HUES64 (cell line): ENCODE results near the gene ADARB2.

ENCODE experiments used
- H3K27ac ChIP-seq: 2 replicates; pipeline ENCODE4 v1.7.0; 2013; ENCODE audit warnings: low read depth, low read length, inconsistent platforms
- H3K27me3 ChIP-seq: 2 replicates; pipeline ENCODE4 v1.6.1; 2013; ENCODE audit warnings: mild to moderate bottlenecking, low read length; ENCODE audit not compliant: insufficient read depth
- H3K36me3 ChIP-seq: 2 replicates; pipeline ENCODE4 v1.6.1; 2013; ENCODE audit warnings: mild to moderate bottlenecking, low read length; ENCODE audit not compliant: insufficient read depth
- H3K4me1 ChIP-seq: 2 replicates; pipeline ENCODE4 v1.6.1; 2013; ENCODE audit warnings: mild to moderate bottlenecking, low read length, moderate library complexity; ENCODE audit not compliant: insufficient read depth
- H3K4me3 ChIP-seq: 2 replicates; pipeline ENCODE4 v1.5.1; 2013; ENCODE audit warnings: mild to moderate bottlenecking, low read length, moderate library complexity
- H3K9ac ChIP-seq: 2 replicates; pipeline ENCODE4 v1.6.1; 2013; ENCODE audit warnings: mild to moderate bottlenecking, low read depth, low read length
- H3K9me3 ChIP-seq: 2 replicates; pipeline ENCODE4 v1.6.1; 2013; ENCODE audit warnings: low read depth, low read length; ENCODE audit not compliant: insufficient read depth
- WGBS: fragments of 150-250, 120-280 bp; methylation state at CpG from one replicate; pipeline ENCODE4 v1.1.7; 2013; ENCODE audit warnings: missing lambda C conversion rate; 5-methylcytosine and 5-hydroxymethylcytosine counted together

ADARB2 gene

GRCh38 chr10:1154531-1155295 lies 582.6 kb downstream of the ADARB2 start:
- no peaks in the 10 kb centered on the region for H3K27me3 ChIP-seq
- no peaks in the 10 kb centered on the region for H3K36me3 ChIP-seq
- WGBS = 90% methylated on average over 8 of the region's 9 CpGs

GRCh38 chr10:1153805-1154351 lies 583.4 kb downstream of the ADARB2 start:
- Histone ChIP-seq H3K4me3 (no peak overlapping the region), H3K27me3 (no peaks in the 10 kb centered on the region), H3K9ac (no peak overlapping the region), H3K36me3 (no peaks in the 10 kb centered on the region), H3K4me1 (no peaks in the 10 kb centered on the region), H3K27ac (no peak overlapping the region), H3K9me3 (no peaks in the 10 kb centered on the region)
- WGBS = 70% methylated on average over 20 of the region's 20 CpGs

More at GRCh38 chr10:1154531-1155295, 582.6 kb downstream of the ADARB2 start:
- H3K27ac ChIP-seq = no peak overlapping the region
- H3K4me1 ChIP-seq = no peaks in the 10 kb centered on the region
- no peak overlapping the region for H3K4me3 ChIP-seq
- H3K9me3 ChIP-seq = no peaks in the 10 kb centered on the region
- no peak overlapping the region for H3K9ac ChIP-seq

GRCh38 chr10:1153251-1153763 lies 584.0 kb downstream of the ADARB2 start:
- Histone ChIP-seq H3K4me3 (no peak overlapping the region), H3K36me3 (no peaks in the 10 kb centered on the region), H3K9ac (no peak overlapping the region), H3K4me1 (no peaks in the 10 kb centered on the region), H3K27ac (no peak overlapping the region), H3K9me3 (no peaks in the 10 kb centered on the region), H3K27me3 (no peaks in the 10 kb centered on the region)
- WGBS = 93% methylated on average over 6 of the region's 6 CpGs

GRCh38 chr10:1152386-1153250 lies 584.7 kb downstream of the ADARB2 start:
- Histone ChIP-seq H3K27ac (no peak overlapping the region), H3K9ac (no peak overlapping the region), H3K4me3 (no peak overlapping the region), H3K36me3 (no peaks in the 10 kb centered on the region), H3K4me1 (no peaks in the 10 kb centered on the region), H3K9me3 (no peaks in the 10 kb centered on the region), H3K27me3 (no peaks in the 10 kb centered on the region)
- 93% methylated on average over 32 of the region's 32 CpGs for WGBS

GRCh38 chr10:1151076-1152033 lies 586.0 kb downstream of the ADARB2 start:
- H3K27me3 ChIP-seq = no peaks in the 10 kb centered on the region
- H3K4me3 ChIP-seq = no peak overlapping the region
- no peaks in the 10 kb centered on the region for H3K4me1 ChIP-seq
- H3K36me3 ChIP-seq = no peaks in the 10 kb centered on the region
- 91% methylated on average over 15 of the region's 15 CpGs for WGBS
- no peaks in the 10 kb centered on the region for H3K9me3 ChIP-seq
- H3K27ac ChIP-seq = no peak overlapping the region
- no peak overlapping the region for H3K9ac ChIP-seq

- Histone ChIP-seq H3K9me3 (0 out of 2 replicates have a peak, but pooled peaks cover under 1% of the 10 kb centered on the region), H3K9ac (no peak overlapping the region), H3K36me3 (no peaks in the 10 kb centered on the region), H3K4me3 (no peak overlapping the region), H3K27ac (no peak overlapping the region), H3K4me1 (no peaks in the 10 kb centered on the region), H3K27me3 (no peaks in the 10 kb centered on the region)
- WGBS = 91% methylated on average over 13 of the region's 13 CpGs
These were observed 586.7 kb downstream of the ADARB2 start for GRCh38 chr10:1150638-1150955.

GRCh38 chr10:1149793-1150637 lies 587.3 kb downstream of the ADARB2 start:
- H3K9me3 ChIP-seq = peaks cover 5% of the 10 kb centered on the region; the same call in 1 of the 2 replicates
- WGBS = 90% methylated on average over 23 of the region's 23 CpGs
- no peaks in the 10 kb centered on the region for H3K36me3 ChIP-seq
- no peak overlapping the region for H3K9ac ChIP-seq
- no peaks in the 10 kb centered on the region for H3K4me1 ChIP-seq
- no peak overlapping the region for H3K4me3 ChIP-seq
- no peaks in the 10 kb centered on the region for H3K27me3 ChIP-seq
- no peak overlapping the region for H3K27ac ChIP-seq

- Histone ChIP-seq H3K9me3 (peaks cover 9% of the 10 kb centered on the region; the same call in 1 of the 2 replicates), H3K27ac (no peak overlapping the region), H3K4me3 (no peak overlapping the region), H3K27me3 (no peaks in the 10 kb centered on the region), H3K36me3 (no peaks in the 10 kb centered on the region), H3K9ac (no peak overlapping the region), H3K4me1 (no peaks in the 10 kb centered on the region)
- 92% methylated on average over 17 of the region's 17 CpGs for WGBS
These were observed 588.3 kb downstream of the ADARB2 start for GRCh38 chr10:1148855-1149605.

GRCh38 chr10:1147810-1148209 lies 589.5 kb downstream of the ADARB2 start:
- Histone ChIP-seq H3K4me3 (no peak overlapping the region), H3K27ac (no peak overlapping the region), H3K9me3 (peaks cover 9% of the 10 kb centered on the region; the same call in 1 of the 2 replicates), H3K9ac (no peak overlapping the region), H3K27me3 (no peaks in the 10 kb centered on the region), H3K4me1 (no peaks in the 10 kb centered on the region), H3K36me3 (no peaks in the 10 kb centered on the region)
- 88% methylated on average over 3 of the region's 5 CpGs for WGBS
